ENCODE measurements around the gene CYTH1.

GRCh38 chr17:78643326-78643725, 138.7 kb downstream of the CYTH1 start:
- no peak for TF ChIP-seq POLR2AphosphoS5 (IDR thresholded peaks at IDR 0.05; ENCODE audit: insufficient read depth in 1 of 2, low read depth in 1 of 2)
- no peak for TF ChIP-seq CTCF (IDR thresholded peaks at IDR 0.05)
- no peak for TF ChIP-seq POLR2A (IDR thresholded peaks at IDR 0.05)

All from vagina (tissue), 2 donors.